Measurements from ENCODE around the gene PTPN2. TPM values are rescaled to one million over a fixed set of nuclear protein-coding genes. Genes with fewer than 3 reads are reported as not detected.

The PTPN2 gene
- total and polyA plus RNA-seq, 9 of the 15 experiments (the other 6 are each of a cell fraction or from before 2014, with no cell fraction given): 36.6 to 66.4 (median 43.8) TPM

DNA sequence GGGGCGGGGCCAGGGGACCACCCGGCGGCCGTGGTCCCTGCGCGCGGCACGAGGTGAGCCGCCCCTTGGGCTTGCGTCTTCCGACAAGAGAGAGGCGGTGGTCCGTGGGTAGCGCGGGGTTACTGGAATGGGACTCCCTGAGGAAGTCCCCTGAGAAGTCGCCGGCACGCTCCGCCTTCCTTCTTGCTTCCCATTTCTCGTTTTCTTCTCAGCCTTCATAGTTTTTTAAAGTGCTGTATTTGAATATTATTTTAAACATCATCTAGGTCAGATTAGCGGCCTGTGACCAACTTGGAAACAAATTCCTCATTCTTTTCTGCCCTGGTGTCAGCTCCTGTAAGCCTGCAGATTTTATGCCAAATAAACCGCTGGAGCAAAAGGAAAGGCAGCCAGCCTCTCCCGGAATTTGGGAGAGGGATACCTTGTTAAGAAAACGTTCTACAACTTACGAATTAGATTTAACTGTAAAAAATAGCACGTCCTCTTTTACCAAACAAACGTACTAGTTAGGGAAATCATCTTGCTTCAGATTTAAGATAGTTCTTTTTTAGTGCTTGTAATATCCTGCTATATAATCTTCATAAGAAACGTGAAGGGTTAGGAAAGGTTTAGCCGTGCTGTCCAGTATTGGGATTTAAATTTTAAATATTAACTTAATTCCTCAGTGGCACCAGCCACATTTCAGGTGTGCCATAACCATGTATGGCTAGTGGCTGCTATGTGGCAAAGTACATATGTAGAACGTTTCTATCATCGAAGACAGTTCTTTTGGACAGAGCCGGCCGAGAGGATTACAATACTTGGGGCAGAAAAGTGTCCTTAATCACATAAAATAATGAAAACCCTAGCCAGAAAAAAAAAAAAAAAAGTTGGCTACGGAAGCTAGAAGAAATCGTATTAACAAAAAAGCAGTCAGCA lies 628 bp upstream of the PTPN2 start (continued):
- TF ChIP-seq ZNF407 (IDR thresholded peaks at IDR 0.05; ENCODE audit: low read depth) (no peak), SNIP1 (IDR thresholded peaks at IDR 0.05; ENCODE audit: low read depth) (no peak), MITF (IDR thresholded peaks at IDR 0.05) (no peak), ZFX (CRISPR knock-in tag; IDR thresholded peaks at IDR 0.05) (no peak), CHD2 (IDR thresholded peaks at IDR 0.05; ENCODE audit: low read depth, low read length) (no peak), HNRNPUL1 (IDR thresholded peaks at IDR 0.05; ENCODE audit: low read length) (no peak), EZH2 (IDR thresholded peaks at IDR 0.05; ENCODE audit: borderline replicate concordance, low read depth, low read length) (no peak), DPF2 (IDR thresholded peaks at IDR 0.05) (no peak), ZNF184 (CRISPR knock-in tag; IDR thresholded peaks at IDR 0.05) (no peak), TSC22D4 (tag; IDR thresholded peaks at IDR 0.05) (no peak), MAX (CRISPR knock-in tag; IDR thresholded peaks at IDR 0.05) (no peak), SAP30 (IDR thresholded peaks at IDR 0.05; ENCODE audit: borderline replicate concordance, insufficient read depth, low read depth, low read length, poor library complexity, severe bottlenecking) (peak; percentile 23), SNRNP70 (optimal IDR thresholded peaks at IDR 0.05; ENCODE audit: low read depth, low read length) (no peak)
- TF ChIP-seq, protein P1, sequence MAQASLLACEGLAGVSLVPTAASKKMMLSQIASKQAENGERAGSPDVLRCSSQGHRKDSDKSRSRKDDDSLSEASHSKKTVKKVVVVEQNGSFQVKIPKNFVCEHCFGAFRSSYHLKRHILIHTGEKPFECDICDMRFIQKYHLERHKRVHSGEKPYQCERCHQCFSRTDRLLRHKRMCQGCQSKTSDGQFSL (CRISPR knock-in tag; IDR thresholded peaks at IDR 0.05): no peak
- TF ChIP-seq, protein P1 (tag; IDR thresholded peaks at IDR 0.05): no peak

Measured in K562 (cell line).